PFSK-1 (cell line): ENCODE data around the gene NCOA5.

Source experiments
- FOXP2 ChIP-seq: optimal IDR thresholded peaks from 2 replicates; pipeline ENCODE3; 2011; ENCODE audit warnings: borderline replicate concordance, control low read depth, inconsistent platforms; ENCODE audit not compliant: insufficient read depth; ENCODE audit errors: extremely low read length, extremely low read depth
- POLR2AphosphoS5 ChIP-seq: IDR thresholded peaks from 2 replicates; pipeline ENCODE4 v1.6.1; 2012; ENCODE audit warnings: low read depth, mild to moderate bottlenecking, control low read depth, low read length, moderate library complexity
- SIN3A ChIP-seq: IDR thresholded peaks from 2 replicates; pipeline ENCODE4 v1.6.1; 2012; ENCODE audit warnings: mild to moderate bottlenecking, low read length, moderate library complexity, borderline replicate concordance; ENCODE audit not compliant: insufficient read depth
- TAF1 ChIP-seq: IDR thresholded peaks from 2 replicates; pipeline ENCODE4 v1.6.1; 2012; ENCODE audit warnings: low read length, control low read depth, borderline replicate concordance; ENCODE audit not compliant: insufficient read depth
- TF ChIP-seq, protein P1 (sequence below), 2 experiments: IDR thresholded peaks; 2 replicates each; pipeline versions ENCODE4 v1.6.1 to v1.8.0; 2011 to 2012; ENCODE audit warnings: low read depth in 2 of 2, low read length in 2 of 2, control low read depth in 1 of 2, inconsistent platforms in 1 of 2, mild to moderate bottlenecking in 1 of 2, moderate library complexity in 1 of 2; ENCODE audit not compliant: insufficient read depth in 1 of 2

The NCOA5 gene

DNA sequence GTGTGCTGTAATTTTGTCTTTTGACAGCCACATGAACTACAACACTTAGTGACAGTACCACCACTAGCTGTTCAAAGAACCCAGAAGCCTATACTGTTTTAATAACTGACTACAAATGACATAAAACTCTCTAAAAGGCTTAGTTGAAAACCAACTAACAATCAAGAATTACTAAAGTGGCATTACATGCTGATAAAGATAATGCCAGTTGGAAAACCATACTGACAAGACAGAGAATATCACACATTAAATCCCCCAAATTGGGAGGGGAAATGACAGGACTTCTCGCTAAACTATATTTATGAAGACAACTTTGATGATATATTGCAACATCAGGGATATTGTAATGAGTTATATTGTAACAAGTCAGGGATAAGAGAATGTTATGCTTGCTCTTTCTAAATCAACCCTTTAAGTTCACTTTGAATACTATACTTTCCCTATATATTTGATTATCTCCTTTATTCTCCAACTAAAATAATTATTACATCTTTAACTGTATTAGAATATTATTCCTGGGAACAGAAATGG is 6.2 kb downstream of the NCOA5 start:
- TF ChIP-seq POLR2AphosphoS5 = no peak
- TF ChIP-seq, protein P1, sequence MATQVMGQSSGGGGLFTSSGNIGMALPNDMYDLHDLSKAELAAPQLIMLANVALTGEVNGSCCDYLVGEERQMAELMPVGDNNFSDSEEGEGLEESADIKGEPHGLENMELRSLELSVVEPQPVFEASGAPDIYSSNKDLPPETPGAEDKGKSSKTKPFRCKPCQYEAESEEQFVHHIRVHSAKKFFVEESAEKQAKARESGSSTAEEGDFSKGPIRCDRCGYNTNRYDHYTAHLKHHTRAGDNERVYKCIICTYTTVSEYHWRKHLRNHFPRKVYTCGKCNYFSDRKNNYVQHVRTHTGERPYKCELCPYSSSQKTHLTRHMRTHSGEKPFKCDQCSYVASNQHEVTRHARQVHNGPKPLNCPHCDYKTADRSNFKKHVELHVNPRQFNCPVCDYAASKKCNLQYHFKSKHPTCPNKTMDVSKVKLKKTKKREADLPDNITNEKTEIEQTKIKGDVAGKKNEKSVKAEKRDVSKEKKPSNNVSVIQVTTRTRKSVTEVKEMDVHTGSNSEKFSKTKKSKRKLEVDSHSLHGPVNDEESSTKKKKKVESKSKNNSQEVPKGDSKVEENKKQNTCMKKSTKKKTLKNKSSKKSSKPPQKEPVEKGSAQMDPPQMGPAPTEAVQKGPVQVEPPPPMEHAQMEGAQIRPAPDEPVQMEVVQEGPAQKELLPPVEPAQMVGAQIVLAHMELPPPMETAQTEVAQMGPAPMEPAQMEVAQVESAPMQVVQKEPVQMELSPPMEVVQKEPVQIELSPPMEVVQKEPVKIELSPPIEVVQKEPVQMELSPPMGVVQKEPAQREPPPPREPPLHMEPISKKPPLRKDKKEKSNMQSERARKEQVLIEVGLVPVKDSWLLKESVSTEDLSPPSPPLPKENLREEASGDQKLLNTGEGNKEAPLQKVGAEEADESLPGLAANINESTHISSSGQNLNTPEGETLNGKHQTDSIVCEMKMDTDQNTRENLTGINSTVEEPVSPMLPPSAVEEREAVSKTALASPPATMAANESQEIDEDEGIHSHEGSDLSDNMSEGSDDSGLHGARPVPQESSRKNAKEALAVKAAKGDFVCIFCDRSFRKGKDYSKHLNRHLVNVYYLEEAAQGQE (IDR thresholded peaks at IDR 0.05; ENCODE audit: insufficient read depth in 1 of 2, low read depth in 2 of 2, low read length in 2 of 2) = no peak

DNA sequence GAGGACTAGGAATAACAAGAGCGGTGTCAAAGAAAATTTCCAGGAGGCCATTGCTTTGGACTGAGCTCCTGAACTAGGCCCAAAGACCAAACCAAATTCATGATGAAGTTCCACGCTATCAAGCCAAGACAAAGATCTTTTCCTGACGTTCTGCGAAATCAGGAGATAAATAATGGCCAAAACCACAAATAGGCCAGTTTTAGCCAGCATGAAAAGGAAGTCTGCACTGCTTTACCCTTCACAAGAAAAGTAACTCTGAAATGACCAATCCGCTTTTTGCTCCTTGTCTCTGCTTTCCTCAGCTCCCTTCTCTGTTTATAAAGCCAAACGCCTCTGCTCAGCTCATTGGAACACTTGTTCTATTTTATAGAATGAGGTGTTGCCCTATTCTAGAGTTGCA is 6.7 kb downstream of the NCOA5 start:
- no peak for TF ChIP-seq FOXP2
- no peak for TF ChIP-seq POLR2AphosphoS5
- TF ChIP-seq, protein P1 (IDR thresholded peaks at IDR 0.05; ENCODE audit: insufficient read depth in 1 of 2, low read depth in 2 of 2, low read length in 2 of 2) = no peak
- no peak for TF ChIP-seq SIN3A
- TF ChIP-seq TAF1 = no peak

DNA sequence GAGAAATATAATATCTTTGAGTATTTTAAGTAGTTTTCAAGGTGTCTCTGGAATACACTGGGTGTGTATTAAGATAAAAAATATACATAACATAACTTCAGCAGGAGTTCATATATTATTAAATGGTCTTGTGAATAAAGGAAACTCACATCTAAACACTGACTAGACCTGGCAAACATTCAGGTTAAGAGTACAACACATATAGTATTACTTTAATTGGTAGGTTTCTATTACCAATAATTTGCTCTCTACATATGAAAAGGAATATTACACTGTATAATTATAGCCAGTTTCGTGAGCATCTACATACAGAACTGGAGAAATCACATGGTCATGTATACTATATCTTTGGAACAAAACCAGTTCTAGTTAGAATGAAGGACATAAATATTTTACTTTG is 8.7 kb downstream of the NCOA5 start:
- no peak for TF ChIP-seq TAF1
- TF ChIP-seq, protein P1 (IDR thresholded peaks at IDR 0.05; ENCODE audit: insufficient read depth in 1 of 2, low read depth in 2 of 2, low read length in 2 of 2) = no peak
- TF ChIP-seq SIN3A = no peak
- TF ChIP-seq POLR2AphosphoS5 = no peak
- TF ChIP-seq FOXP2 = no peak

DNA sequence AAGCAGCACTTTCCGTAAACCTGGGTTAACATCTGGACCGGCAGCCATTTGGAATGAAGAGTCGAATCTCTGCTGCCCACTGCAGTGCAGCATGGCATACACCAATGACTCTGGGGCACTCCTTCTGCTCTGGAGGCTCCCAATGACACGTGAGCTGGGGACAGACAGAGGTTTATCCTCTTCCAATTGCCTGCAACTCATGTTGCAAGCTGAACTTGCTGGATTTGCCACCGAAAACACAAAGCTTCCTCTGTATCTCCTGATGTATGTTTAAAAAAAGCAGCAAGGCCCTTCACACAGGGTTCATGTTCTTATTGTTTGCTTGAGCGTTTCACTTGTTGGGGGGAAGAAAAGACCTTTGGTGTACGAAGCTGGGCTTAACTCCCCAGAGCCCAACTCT is 10.8 kb downstream of the NCOA5 start:
- TF ChIP-seq, protein P1 (IDR thresholded peaks at IDR 0.05; ENCODE audit: insufficient read depth in 1 of 2, low read depth in 2 of 2, low read length in 2 of 2) = no peak
- TF ChIP-seq FOXP2 = no peak
- no peak for TF ChIP-seq TAF1
- TF ChIP-seq POLR2AphosphoS5 = no peak
- no peak for TF ChIP-seq SIN3A

DNA sequence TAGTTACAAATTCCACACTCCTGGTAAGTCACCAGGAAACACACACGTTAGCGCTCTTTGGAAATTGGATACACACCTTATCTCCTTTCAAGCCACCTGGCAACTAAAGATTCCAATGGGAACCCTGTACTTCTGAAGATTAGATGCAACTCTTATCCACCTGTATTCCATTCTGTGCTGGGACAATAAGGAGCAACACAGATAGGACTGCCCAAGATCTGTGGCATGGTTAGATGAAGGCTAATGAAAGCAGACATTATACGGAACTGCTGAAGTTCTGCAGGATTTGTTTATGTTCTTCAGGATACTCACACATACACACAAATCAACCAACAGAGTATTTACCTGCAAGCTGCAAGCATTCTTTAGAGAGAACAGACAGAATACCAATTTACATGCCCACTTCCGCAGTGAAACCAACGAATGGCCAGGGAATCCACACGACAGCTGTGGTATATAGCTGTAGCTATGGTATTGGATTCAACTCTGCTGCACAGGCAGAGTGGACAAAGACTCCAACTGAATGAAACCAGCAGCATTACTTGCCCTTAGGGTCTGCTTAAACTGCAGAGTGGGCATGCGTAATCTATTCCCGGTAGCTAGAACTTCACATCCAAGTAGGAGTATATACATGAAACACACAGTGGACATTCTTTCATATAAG is 12.0 kb downstream of the NCOA5 start:
- TF ChIP-seq, protein P1 (IDR thresholded peaks at IDR 0.05; ENCODE audit: insufficient read depth in 1 of 2, low read depth in 2 of 2, low read length in 2 of 2) = no peak
- TF ChIP-seq SIN3A (no peak), FOXP2 (no peak), POLR2AphosphoS5 (no peak), TAF1 (no peak)
